ENCODE data around the gene SF3A1. TPM values are rescaled to one million over a fixed set of nuclear protein-coding genes. Genes with fewer than 3 reads are reported as not detected.

Gene SF3A1
- total and polyA plus RNA-seq, 4 donors: 15.8 to 157 (median 45.1) TPM

DNA sequence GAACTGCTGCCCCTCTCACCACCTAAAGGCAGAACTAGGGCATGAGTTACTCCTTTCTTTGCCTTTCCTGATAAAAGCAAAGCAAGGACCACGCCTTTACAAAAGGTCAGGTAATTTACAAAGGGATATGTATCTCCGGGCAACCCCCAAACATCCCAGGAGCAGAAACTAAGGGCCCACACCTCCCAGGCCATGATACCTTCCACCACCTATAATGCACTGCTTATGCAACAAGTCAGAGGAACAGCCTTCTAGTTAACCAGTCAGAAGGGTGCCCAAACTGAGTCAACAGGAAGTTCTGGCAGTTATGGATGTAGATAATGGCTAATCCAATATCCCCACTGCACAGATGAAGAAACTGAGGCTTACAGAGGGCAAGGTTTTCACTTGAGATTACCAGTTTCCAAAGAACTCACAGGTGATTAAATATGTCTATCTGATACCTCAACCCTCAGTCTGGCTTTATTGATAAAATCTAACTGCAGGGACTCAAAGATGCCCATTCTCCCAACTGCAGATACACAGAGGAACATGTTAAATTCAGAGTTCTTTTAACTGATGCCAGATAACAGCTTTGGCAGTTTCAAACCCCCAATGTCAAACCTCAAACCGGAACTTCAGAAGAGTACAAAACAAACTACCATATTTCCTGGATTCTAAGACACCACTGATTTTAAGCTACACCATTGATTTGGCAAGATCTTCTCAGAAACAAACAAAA, 50.6 kb downstream of the SF3A1 start:
- Histone ChIP-seq H3K9ac (ENCODE audit: insufficient read depth in 1 of 2, low read length in 2 of 2) (peak overlapping the region in 1 of 2 donors; percentile 52), H3K36me3 (ENCODE audit: control insufficient read depth in 4 of 4, insufficient read depth in 4 of 4, low read length in 4 of 4) (peaks cover 0 to 9% (median 4%) of the 10 kb centered on the region in 4 donors), H3K4me3 (no peak overlapping the region), H3K9me3 (ENCODE audit: control insufficient read depth in 4 of 4, insufficient read depth in 3 of 4, low read length in 3 of 4) (no peaks in the 10 kb centered on the region), H3K4me1 (ENCODE audit: control insufficient read depth in 5 of 5, insufficient read depth in 5 of 5, low read length in 5 of 5) (peaks cover 24 to 62% (median 44%) of the 10 kb centered on the region in 5 donors), H3K27ac (ENCODE audit: low read depth in 1 of 2, low read length in 1 of 2) (peak overlapping the region; percentile 67 to 95), H3K27me3 (ENCODE audit: control insufficient read depth in 3 of 3, insufficient read depth in 3 of 3, low read length in 2 of 3) (no peaks in the 10 kb centered on the region)
- ATAC-seq (ENCODE audit: insufficient read depth, low FRiP score): no peak
- TF ChIP-seq, protein P1, sequence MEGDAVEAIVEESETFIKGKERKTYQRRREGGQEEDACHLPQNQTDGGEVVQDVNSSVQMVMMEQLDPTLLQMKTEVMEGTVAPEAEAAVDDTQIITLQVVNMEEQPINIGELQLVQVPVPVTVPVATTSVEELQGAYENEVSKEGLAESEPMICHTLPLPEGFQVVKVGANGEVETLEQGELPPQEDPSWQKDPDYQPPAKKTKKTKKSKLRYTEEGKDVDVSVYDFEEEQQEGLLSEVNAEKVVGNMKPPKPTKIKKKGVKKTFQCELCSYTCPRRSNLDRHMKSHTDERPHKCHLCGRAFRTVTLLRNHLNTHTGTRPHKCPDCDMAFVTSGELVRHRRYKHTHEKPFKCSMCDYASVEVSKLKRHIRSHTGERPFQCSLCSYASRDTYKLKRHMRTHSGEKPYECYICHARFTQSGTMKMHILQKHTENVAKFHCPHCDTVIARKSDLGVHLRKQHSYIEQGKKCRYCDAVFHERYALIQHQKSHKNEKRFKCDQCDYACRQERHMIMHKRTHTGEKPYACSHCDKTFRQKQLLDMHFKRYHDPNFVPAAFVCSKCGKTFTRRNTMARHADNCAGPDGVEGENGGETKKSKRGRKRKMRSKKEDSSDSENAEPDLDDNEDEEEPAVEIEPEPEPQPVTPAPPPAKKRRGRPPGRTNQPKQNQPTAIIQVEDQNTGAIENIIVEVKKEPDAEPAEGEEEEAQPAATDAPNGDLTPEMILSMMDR (IDR thresholded peaks at IDR 0.05; ENCODE audit: control extremely low read depth, extremely low read depth): no peak
- DNase-seq: peak in 1 of 3 donors; percentile 47
- WGBS, 2 donors: 42% methylated on average over 3 of the region's 3 CpGs

DNA sequence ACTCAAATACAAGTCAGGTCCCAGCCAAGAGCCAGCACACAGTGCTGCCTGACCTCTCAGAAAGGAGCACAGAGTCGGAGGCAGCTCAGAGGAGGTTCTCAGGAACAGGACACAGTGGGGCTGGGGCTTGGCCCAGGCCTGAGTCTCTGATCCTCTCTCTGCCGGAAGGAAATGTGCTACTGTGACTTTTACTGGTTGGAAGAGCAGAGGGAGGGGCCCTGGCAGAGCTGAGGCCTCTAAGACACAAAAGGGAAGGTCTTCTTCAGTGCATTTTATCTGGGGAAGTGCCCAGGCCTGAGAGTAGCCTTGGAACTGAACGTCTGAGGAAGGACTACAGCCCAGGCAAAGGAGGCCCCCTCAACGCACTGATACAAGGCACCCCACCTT, 51.2 kb downstream of the SF3A1 start:
- no peaks in the 10 kb centered on the region for H3K9me3 ChIP-seq (ENCODE audit: control insufficient read depth in 4 of 4, insufficient read depth in 3 of 4, low read length in 3 of 4)
- H3K36me3 ChIP-seq (ENCODE audit: control insufficient read depth in 4 of 4, insufficient read depth in 4 of 4, low read length in 4 of 4): peaks cover 0 to 13% (median 5%) of the 10 kb centered on the region in 4 donors
- TF ChIP-seq, protein P1 (IDR thresholded peaks at IDR 0.05; ENCODE audit: control extremely low read depth, extremely low read depth): no peak
- peak in 1 of 3 donors; percentile 72 for DNase-seq
- peak overlapping the region; percentile 67 to 95 for H3K27ac ChIP-seq (ENCODE audit: low read depth in 1 of 2, low read length in 1 of 2)
- no peaks in the 10 kb centered on the region for H3K27me3 ChIP-seq (ENCODE audit: control insufficient read depth in 3 of 3, insufficient read depth in 3 of 3, low read length in 2 of 3)
- peaks cover 18 to 61% (median 38%) of the 10 kb centered on the region in 5 donors for H3K4me1 ChIP-seq (ENCODE audit: control insufficient read depth in 5 of 5, insufficient read depth in 5 of 5, low read length in 5 of 5)
- H3K9ac ChIP-seq (ENCODE audit: insufficient read depth in 1 of 2, low read length in 2 of 2): peak overlapping the region; percentile 51 to 52
- WGBS, 2 donors: 4 to 5% methylated on average over 4 of the region's 4 CpGs
- ATAC-seq (ENCODE audit: insufficient read depth, low FRiP score): peak; percentile 13
- no peak overlapping the region for H3K4me3 ChIP-seq

DNA sequence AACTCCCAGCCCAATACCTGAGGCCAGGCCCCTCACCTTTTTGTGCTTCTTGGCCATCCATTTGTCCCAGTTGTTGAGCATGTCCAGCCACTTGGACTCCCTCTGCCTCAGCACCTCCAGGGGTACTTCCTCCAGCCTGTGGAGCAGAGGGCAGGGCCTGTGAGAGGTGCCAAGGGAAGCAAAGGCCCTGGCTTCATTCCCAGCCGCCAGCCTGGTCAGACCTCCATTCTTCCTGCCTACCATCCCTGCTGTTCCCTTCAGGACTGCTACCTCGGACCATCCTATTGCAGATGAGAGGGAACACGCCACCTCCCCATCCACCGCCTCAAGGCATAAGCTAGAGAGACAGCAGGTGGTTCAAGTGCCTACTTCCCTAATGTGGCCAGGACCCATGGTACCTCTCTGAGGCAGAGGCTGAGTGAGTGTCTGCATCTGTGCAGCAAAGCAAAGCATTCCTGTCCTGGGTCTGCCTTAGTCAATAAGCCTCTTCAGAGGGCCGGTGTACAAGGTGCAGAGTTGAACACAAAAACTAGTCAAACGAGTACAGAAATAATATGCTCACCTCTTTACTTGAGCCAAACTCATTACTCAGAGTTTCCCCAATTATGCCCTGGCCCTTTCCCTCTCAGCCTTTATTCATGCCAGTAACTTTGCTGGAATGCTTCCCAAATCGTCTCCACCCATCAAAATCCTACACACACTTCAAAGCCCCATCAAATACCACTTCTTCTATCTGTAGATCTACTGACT, 52.0 kb downstream of the SF3A1 start:
- DNase-seq: peak in 2 of 3 donors; percentile 39 to 55
- no peak overlapping the region for H3K4me3 ChIP-seq
- H3K4me1 ChIP-seq (ENCODE audit: control insufficient read depth in 5 of 5, insufficient read depth in 5 of 5, low read length in 5 of 5): peaks cover 10 to 56% (median 32%) of the 10 kb centered on the region in 5 donors
- TF ChIP-seq, protein P1 (IDR thresholded peaks at IDR 0.05; ENCODE audit: control extremely low read depth, extremely low read depth): no peak
- H3K27me3 ChIP-seq (ENCODE audit: control insufficient read depth in 3 of 3, insufficient read depth in 3 of 3, low read length in 2 of 3): no peaks in the 10 kb centered on the region
- peak overlapping the region; percentile 51 to 95 for H3K27ac ChIP-seq (ENCODE audit: low read depth in 1 of 2, low read length in 1 of 2)
- peak; percentile 47 for ATAC-seq (ENCODE audit: insufficient read depth, low FRiP score)
- 45 to 52% methylated on average over 7 of the region's 7 CpGs for WGBS, 2 donors
- peaks cover 0 to 16% (median 5%) of the 10 kb centered on the region in 4 donors for H3K36me3 ChIP-seq (ENCODE audit: control insufficient read depth in 4 of 4, insufficient read depth in 4 of 4, low read length in 4 of 4)
- H3K9me3 ChIP-seq (ENCODE audit: control insufficient read depth in 4 of 4, insufficient read depth in 3 of 4, low read length in 3 of 4): no peaks in the 10 kb centered on the region
- H3K9ac ChIP-seq (ENCODE audit: insufficient read depth in 1 of 2, low read length in 2 of 2): peak overlapping the region in 1 of 2 donors; percentile 51
